GM23338 (cell line): Measurements from ENCODE around the gene BUB1. TPM values are rescaled to one million over a fixed set of nuclear protein-coding genes. Genes with fewer than 3 reads are reported as not detected.

Experiments
- ATAC-seq: fragments of 200-7000 bp; cut with Tn5 transposase; 3 replicates; pipeline ENCODE4 v1.9.1; 2020
- DNase-seq: peaks from one replicate; pipeline ENCODE4 v3.0.0-alpha.2; 2015; ENCODE audit warnings: low spot score
- H2AFZ ChIP-seq: fragments of 200-600 bp; sonication (generic); 2 replicates; pipeline ENCODE4 v1.8.0; 2016; ENCODE audit warnings: antibody characterized with exemption, mild to moderate bottlenecking, moderate library complexity
- H3F3A ChIP-seq: fragments of 200-600 bp; sonication (generic); replicated peaks from 2 replicates; pipeline ENCODE4 v1.8.0; 2017; ENCODE audit warnings: antibody characterized with exemption, mixed run types, low read depth
- H3K27ac ChIP-seq: fragments of 200-600 bp; sonication (generic); 2 replicates; pipeline ENCODE4 v1.6.1; 2016; ENCODE audit warnings: low read depth
- H3K27me3 ChIP-seq: fragments of 200-600 bp; sonication (generic); 2 replicates; pipeline ENCODE4 v1.8.0; 2016; ENCODE audit warnings: mild to moderate bottlenecking, mixed run types, moderate library complexity; ENCODE audit not compliant: insufficient read depth
- H3K36me3 ChIP-seq: fragments of 200-600 bp; sonication (generic); 2 replicates; pipeline ENCODE4 v1.8.0; 2016; ENCODE audit warnings: mild to moderate bottlenecking; ENCODE audit not compliant: insufficient read depth
- H3K4me1 ChIP-seq: fragments of 200-600 bp; sonication (generic); 2 replicates; pipeline ENCODE4 v1.8.0; 2016; ENCODE audit warnings: mild to moderate bottlenecking, moderate library complexity; ENCODE audit not compliant: insufficient read depth
- H3K4me2 ChIP-seq: fragments of 200-600 bp; sonication (generic); 2 replicates; pipeline ENCODE4 v1.7.1; 2017; ENCODE audit warnings: mixed run types
- H3K4me3 ChIP-seq: fragments of 200-600 bp; sonication (generic); 2 replicates; pipeline ENCODE4 v1.6.1; 2016; ENCODE audit warnings: mixed run types
- H3K79me2 ChIP-seq: fragments of 200-600 bp; sonication (generic); replicated peaks from 2 replicates; pipeline ENCODE4 v1.8.0; 2017; ENCODE audit warnings: mild to moderate bottlenecking; ENCODE audit not compliant: insufficient read depth
- H3K9me2 ChIP-seq: fragments of 200-600 bp; sonication (generic); 2 replicates; pipeline ENCODE4 v1.8.0; 2017; ENCODE audit not compliant: insufficient read depth
- H4K20me1 ChIP-seq: fragments of 200-600 bp; sonication (generic); replicated peaks from 2 replicates; pipeline ENCODE4 v1.8.0; 2017; ENCODE audit warnings: mild to moderate bottlenecking; ENCODE audit not compliant: insufficient read depth
- H3K27ac Mint-ChIP-seq: 2 replicates; pipeline ENCODE4 v1.8.0; 2020; ENCODE audit warnings: inconsistent platforms, mild to moderate bottlenecking, moderate library complexity, mixed read lengths
- H3K27me3 Mint-ChIP-seq: 3 replicates; pipeline ENCODE4 v1.8.0; 2022; ENCODE audit warnings: low read depth, mild to moderate bottlenecking, moderate library complexity, mixed read lengths, inconsistent platforms; ENCODE audit not compliant: insufficient read depth, poor library complexity
- H3K36me3 Mint-ChIP-seq: 3 replicates; pipeline ENCODE4 v1.8.0; 2021; ENCODE audit warnings: low read depth, mild to moderate bottlenecking, inconsistent platforms, moderate library complexity, mixed read lengths
- H3K4me1 Mint-ChIP-seq: 3 replicates; pipeline ENCODE4 v1.8.0; 2020; ENCODE audit warnings: mild to moderate bottlenecking, inconsistent platforms, mixed read lengths
- H3K4me3 Mint-ChIP-seq: 3 replicates; pipeline ENCODE4 v1.8.0; 2021; ENCODE audit warnings: moderate library complexity, mild to moderate bottlenecking, inconsistent platforms, mixed read lengths
- H3K9me3 Mint-ChIP-seq: 3 replicates; pipeline ENCODE4 v1.8.0; 2020; ENCODE audit warnings: moderate library complexity, mild to moderate bottlenecking, inconsistent platforms, mixed read lengths
- CTCF ChIP-seq, 2 experiments: fragments of 200-600 bp in 1 of 2; sonication (generic) in 1 of 2; conservative IDR thresholded peaks; 2 replicates each; pipeline versions ENCODE4 v1.5.1 to v1.6.1; 2016 to 2017; ENCODE audit warnings: antibody characterized with exemption in 2 of 2, low read depth in 2 of 2, mild to moderate bottlenecking in 2 of 2, moderate library complexity in 1 of 2
- POLR2AphosphoS5 ChIP-seq: IDR thresholded peaks from 2 replicates; pipeline ENCODE4 v1.6.1; 2016; ENCODE audit warnings: antibody characterized with exemption, low read depth
- ZNF114 ChIP-seq: fragments of 250-450 bp; sonication (Bioruptor Pico); IDR thresholded peaks from 2 replicates; pipeline ENCODE4 v1.5.0; 2020; ENCODE audit warnings: mild to moderate bottlenecking, moderate library complexity
- polyA plus RNA-seq: library from polyadenylated mRNA; unstranded; fragments of >200 nt; fragmentation: Nextera tagmentation; extraction: Ambion mirVana; gene quantifications from 2 replicates; pipeline ENCODE4 v1.2.1, GENCODE V29; 2016
- total RNA-seq: library from RNA; depleted of rRNA; stranded (reverse); fragments of >200 nt; shearing (Covaris generic); gene quantifications from 2 replicates; pipeline ENCODE4 v1.2.3, GENCODE V29; 2014
- TF ChIP-seq, protein P1 (sequence below): IDR thresholded peaks from one replicate; pipeline ENCODE4 v1.6.1; 2018; ENCODE audit warnings: antibody characterized with exemption; ENCODE audit not compliant: unreplicated experiment
- TF ChIP-seq, protein P2 (sequence below): IDR thresholded peaks from 2 replicates; pipeline ENCODE4 v1.6.1; 2016; ENCODE audit warnings: antibody characterized with exemption

BUB1 gene
- total and polyA plus RNA-seq, 2 experiments from 2014 or later = 59.4 to 184 TPM

DNA sequence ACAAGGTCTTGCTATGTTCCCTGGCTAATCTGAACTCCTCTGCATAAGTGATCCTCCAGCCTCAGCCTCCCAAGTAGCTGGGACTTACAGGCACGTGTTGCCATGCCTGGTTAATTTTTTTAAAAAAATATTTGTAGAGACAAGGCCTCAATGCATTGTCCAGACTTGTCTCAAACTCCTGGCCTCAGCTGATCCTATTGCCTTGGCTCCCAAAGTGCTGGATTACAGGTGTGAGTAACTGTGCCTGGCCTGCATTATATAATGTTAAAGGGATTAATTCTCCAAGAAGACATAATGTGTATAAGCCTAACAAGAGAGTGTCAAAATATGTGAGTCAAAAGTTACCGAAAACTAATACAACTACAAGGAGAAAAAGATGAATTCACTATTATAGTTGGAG lies 32.2 kb downstream of the BUB1 start:
- H3K27me3 ChIP-seq = no peaks in the 10 kb centered on the region
- ATAC-seq (no peak), DNase-seq (no peak)
- no peak overlapping the region for H3K27ac ChIP-seq
- no peak overlapping the region for H3K4me2 ChIP-seq
- no peak overlapping the region for H3K4me3 ChIP-seq
- no peak for TF ChIP-seq POLR2AphosphoS5
- TF ChIP-seq, protein P1, sequence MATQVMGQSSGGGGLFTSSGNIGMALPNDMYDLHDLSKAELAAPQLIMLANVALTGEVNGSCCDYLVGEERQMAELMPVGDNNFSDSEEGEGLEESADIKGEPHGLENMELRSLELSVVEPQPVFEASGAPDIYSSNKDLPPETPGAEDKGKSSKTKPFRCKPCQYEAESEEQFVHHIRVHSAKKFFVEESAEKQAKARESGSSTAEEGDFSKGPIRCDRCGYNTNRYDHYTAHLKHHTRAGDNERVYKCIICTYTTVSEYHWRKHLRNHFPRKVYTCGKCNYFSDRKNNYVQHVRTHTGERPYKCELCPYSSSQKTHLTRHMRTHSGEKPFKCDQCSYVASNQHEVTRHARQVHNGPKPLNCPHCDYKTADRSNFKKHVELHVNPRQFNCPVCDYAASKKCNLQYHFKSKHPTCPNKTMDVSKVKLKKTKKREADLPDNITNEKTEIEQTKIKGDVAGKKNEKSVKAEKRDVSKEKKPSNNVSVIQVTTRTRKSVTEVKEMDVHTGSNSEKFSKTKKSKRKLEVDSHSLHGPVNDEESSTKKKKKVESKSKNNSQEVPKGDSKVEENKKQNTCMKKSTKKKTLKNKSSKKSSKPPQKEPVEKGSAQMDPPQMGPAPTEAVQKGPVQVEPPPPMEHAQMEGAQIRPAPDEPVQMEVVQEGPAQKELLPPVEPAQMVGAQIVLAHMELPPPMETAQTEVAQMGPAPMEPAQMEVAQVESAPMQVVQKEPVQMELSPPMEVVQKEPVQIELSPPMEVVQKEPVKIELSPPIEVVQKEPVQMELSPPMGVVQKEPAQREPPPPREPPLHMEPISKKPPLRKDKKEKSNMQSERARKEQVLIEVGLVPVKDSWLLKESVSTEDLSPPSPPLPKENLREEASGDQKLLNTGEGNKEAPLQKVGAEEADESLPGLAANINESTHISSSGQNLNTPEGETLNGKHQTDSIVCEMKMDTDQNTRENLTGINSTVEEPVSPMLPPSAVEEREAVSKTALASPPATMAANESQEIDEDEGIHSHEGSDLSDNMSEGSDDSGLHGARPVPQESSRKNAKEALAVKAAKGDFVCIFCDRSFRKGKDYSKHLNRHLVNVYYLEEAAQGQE = no peak
- TF ChIP-seq, protein P2, sequence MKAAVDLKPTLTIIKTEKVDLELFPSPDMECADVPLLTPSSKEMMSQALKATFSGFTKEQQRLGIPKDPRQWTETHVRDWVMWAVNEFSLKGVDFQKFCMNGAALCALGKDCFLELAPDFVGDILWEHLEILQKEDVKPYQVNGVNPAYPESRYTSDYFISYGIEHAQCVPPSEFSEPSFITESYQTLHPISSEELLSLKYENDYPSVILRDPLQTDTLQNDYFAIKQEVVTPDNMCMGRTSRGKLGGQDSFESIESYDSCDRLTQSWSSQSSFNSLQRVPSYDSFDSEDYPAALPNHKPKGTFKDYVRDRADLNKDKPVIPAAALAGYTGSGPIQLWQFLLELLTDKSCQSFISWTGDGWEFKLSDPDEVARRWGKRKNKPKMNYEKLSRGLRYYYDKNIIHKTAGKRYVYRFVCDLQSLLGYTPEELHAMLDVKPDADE = no peak
- TF ChIP-seq ZNF114 (CRISPR knock-in tag) = no peak
- H3K9me2 ChIP-seq = no peaks in the 10 kb centered on the region
- no peaks in the 10 kb centered on the region for H3F3A ChIP-seq
- no peak overlapping the region for H3K4me3 Mint-ChIP-seq
- H4K20me1 ChIP-seq = peaks cover 27% of the 10 kb centered on the region
- peaks cover 68% of the 10 kb centered on the region for H3K36me3 Mint-ChIP-seq
- peaks cover 1% of the 10 kb centered on the region for H3K27me3 Mint-ChIP-seq
- H3K36me3 ChIP-seq = peaks cover 35% of the 10 kb centered on the region
- H3K9me3 Mint-ChIP-seq = no peaks in the 10 kb centered on the region
- H3K4me1 Mint-ChIP-seq = no peaks in the 10 kb centered on the region
- H3K4me1 ChIP-seq = no peaks in the 10 kb centered on the region
- no peak overlapping the region for H3K27ac Mint-ChIP-seq
- H2AFZ ChIP-seq = no peak overlapping the region
- peaks cover 47% of the 10 kb centered on the region for H3K79me2 ChIP-seq

- no peak overlapping the region for H3K4me3 Mint-ChIP-seq
- Histone ChIP-seq H3F3A (no peaks in the 10 kb centered on the region), H3K27ac (no peak overlapping the region; the same call in 1 of the 2 replicates), H4K20me1 (peaks cover 27% of the 10 kb centered on the region), H3K27me3 (no peaks in the 10 kb centered on the region), H2AFZ (no peak overlapping the region), H3K4me1 (no peaks in the 10 kb centered on the region), H3K36me3 (peaks cover 40% of the 10 kb centered on the region), H3K4me2 (no peak overlapping the region), H3K9me2 (no peaks in the 10 kb centered on the region), H3K4me3 (no peak overlapping the region), H3K79me2 (peaks cover 47% of the 10 kb centered on the region)
- TF ChIP-seq CTCF (conservative IDR thresholded peaks at IDR 0.05; ENCODE audit: low read depth in 2 of 2) = no peak
- H3K9me3 Mint-ChIP-seq = no peaks in the 10 kb centered on the region
- peaks cover 68% of the 10 kb centered on the region for H3K36me3 Mint-ChIP-seq
- H3K4me1 Mint-ChIP-seq = no peaks in the 10 kb centered on the region
- ATAC-seq (no peak), DNase-seq (no peak)
- H3K27me3 Mint-ChIP-seq = peaks cover 4% of the 10 kb centered on the region
- H3K27ac Mint-ChIP-seq = no peak overlapping the region; the same call in 1 of the 2 replicates
These were observed 33.5 kb downstream of the BUB1 start for GRCh38 chr2:110644357-110644756.
